Colonic mucosa (tissue), 4 donors: ENCODE results near the gene HJURP. TPM values are rescaled to one million over a fixed set of nuclear protein-coding genes. Genes with fewer than 3 reads are reported as not detected.
A peak's percentile ranks its signal among the peaks of the same experiment; 100 is the strongest.

Experiments
- DNase-seq: peaks from one replicate; pipeline ENCODE4 v3.0.0-alpha.2; 2020
- H3K27ac ChIP-seq: fragments of 200-600 bp; one replicate; pipeline ENCODE4 v1.8.0; 2021
- H3K27me3 ChIP-seq: fragments of 200-600 bp; one replicate; pipeline ENCODE4 v1.8.0; 2021
- H3K36me3 ChIP-seq: fragments of 200-600 bp; one replicate; pipeline ENCODE4 v1.8.0; 2021
- H3K4me1 ChIP-seq: fragments of 200-600 bp; one replicate; pipeline ENCODE4 v1.8.0; 2021; ENCODE audit warnings: mild to moderate bottlenecking
- H3K4me3 ChIP-seq: fragments of 200-600 bp; one replicate; pipeline ENCODE4 v1.8.0; 2021
- H3K9ac ChIP-seq, 2 donors: one replicate each; pipeline ENCODE4 v1.7.0; 2013; ENCODE audit warnings: control low read depth in 2 of 2, low read depth in 2 of 2, low read length in 2 of 2
- H3K9me3 ChIP-seq: fragments of 200-600 bp; one replicate; pipeline ENCODE4 v1.8.0; 2021
- intact Hi-C: fragments of 100-400 bp; cut with DNase I; formaldehyde crosslinking; loops from one replicate; pipeline ENCODE4 v1.14.1; 2022
- total RNA-seq, 2 donors: library from RNA; stranded (reverse); fragmentation: NEBNext Ultra II Directional in 1 of 2; extraction: Animal tissue kit (Norgen Biotek cat#: 25700) in 1 of 2; gene quantifications; one replicate each; pipeline ENCODE4 v1.2.1, GENCODE V29; 2021
- TF ChIP-seq, protein P1 (sequence below): fragments of 200-600 bp; IDR thresholded peaks from one replicate; pipeline ENCODE4 v1.8.0; 2022; ENCODE audit warnings: antibody characterized with exemption, mild to moderate bottlenecking
- donor health status: healthy.
- donor health status: DM: no; HTN: no; CAD: no.
- donor health status: DM: no; HTN: no; CAD: no.

Gene HJURP
- total RNA-seq, 2 donors from 2014 or later, result 8.9 to 40.8 TPM

DNA sequence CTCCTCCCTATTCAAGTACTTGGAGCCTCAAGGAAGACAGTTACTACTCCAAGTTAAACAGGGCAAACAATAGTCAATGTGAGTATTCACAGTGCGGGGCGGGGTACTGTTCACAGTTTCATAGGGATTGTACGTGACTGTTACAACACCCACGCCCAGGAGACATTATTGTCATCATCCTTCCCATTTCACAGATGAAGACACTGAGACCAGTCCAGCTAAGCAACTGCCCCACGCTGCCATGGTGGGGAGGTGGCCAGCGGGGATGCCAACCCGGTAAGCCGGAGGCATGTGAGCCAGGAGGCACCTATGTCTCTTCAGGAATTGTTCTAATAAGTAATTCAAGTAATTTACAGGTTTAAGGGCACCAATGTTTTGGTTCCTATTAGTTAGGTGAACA is 982 bp downstream of the HJURP start:
- Histone ChIP-seq H3K9me3 (no peaks in the 10 kb centered on the region), H3K4me3 (peak overlapping the region; percentile 66), H3K27ac (no peak overlapping the region), H3K27me3 (no peaks in the 10 kb centered on the region), H3K4me1 (peaks cover 4% of the 10 kb centered on the region), H3K36me3 (no peaks in the 10 kb centered on the region), H3K9ac (no peak overlapping the region)
- intact Hi-C loops, result no loop called here
- TF ChIP-seq, protein P1, sequence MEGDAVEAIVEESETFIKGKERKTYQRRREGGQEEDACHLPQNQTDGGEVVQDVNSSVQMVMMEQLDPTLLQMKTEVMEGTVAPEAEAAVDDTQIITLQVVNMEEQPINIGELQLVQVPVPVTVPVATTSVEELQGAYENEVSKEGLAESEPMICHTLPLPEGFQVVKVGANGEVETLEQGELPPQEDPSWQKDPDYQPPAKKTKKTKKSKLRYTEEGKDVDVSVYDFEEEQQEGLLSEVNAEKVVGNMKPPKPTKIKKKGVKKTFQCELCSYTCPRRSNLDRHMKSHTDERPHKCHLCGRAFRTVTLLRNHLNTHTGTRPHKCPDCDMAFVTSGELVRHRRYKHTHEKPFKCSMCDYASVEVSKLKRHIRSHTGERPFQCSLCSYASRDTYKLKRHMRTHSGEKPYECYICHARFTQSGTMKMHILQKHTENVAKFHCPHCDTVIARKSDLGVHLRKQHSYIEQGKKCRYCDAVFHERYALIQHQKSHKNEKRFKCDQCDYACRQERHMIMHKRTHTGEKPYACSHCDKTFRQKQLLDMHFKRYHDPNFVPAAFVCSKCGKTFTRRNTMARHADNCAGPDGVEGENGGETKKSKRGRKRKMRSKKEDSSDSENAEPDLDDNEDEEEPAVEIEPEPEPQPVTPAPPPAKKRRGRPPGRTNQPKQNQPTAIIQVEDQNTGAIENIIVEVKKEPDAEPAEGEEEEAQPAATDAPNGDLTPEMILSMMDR, result no peak
- DNase-seq, result peak; percentile 35

DNA sequence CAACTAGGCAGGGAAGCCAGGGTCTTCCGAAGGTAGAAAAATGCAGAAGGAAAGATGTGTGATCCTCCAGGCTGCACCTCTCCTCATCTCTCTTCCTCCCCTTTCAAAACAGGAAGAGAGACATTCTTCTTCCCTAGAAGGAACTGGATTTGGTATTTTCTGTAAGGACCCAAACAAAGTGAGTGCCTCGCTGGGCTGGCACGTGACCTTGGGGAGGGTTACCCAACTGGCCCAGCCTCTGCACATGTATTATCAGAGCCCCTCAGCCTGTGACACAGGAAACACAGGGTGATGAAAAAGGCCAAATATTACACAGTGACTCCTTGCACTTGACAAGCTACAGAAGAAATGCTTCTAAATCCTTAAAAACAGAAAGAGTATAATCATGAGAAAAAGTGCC is 2.3 kb downstream of the HJURP start:
- Histone ChIP-seq H3K9me3 (no peaks in the 10 kb centered on the region), H3K9ac (no peak overlapping the region), H3K36me3 (no peaks in the 10 kb centered on the region), H3K4me3 (no peak overlapping the region), H3K27me3 (no peaks in the 10 kb centered on the region), H3K27ac (no peak overlapping the region), H3K4me1 (peaks cover 4% of the 10 kb centered on the region)
- no peak for DNase-seq
- TF ChIP-seq, protein P1, result no peak
- intact Hi-C loops, result no loop called here

DNA sequence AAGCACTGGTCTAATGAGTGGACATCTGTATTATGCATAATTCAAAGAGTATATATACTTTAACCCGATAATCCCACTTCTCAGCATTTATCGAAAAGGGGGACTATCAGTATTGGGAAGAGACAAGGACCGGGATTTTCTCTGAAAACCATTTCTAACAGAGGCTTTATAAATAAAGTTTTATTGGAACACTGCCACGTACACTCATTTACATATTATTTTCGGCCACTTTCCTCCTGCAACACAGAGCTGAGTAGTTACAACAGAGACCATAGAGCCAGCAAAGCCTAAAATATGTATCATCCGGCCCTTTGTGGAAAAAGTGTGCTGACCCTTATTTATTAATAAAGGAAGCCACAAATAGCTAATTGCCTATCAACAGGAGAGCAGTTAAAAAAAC is 3.2 kb downstream of the HJURP start:
- intact Hi-C loops, result no loop called here
- no peak for DNase-seq

DNA sequence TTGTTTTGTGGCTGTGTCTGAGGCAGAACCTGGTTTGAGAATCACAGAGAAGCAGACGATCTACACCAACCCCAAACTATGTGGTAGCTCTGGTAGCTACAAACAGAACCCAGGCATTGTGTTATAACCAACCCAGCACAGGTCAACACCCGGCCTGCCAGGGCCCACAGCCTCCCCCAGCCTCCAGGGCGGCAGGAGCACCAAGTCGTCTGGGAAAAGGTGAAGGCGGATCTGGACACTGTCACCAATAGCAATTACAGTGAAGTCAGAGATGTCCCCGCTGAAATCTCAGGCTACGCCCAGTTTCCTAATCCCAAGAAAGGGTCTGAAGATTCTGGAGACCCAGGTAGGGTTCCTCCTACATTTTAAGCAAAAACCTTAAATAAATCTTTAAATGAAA is 3.6 kb downstream of the HJURP start:
- Histone ChIP-seq H3K4me3 (no peak overlapping the region), H3K9ac (no peak overlapping the region), H3K4me1 (peaks cover 4% of the 10 kb centered on the region), H3K36me3 (no peaks in the 10 kb centered on the region), H3K27ac (no peak overlapping the region), H3K27me3 (no peaks in the 10 kb centered on the region), H3K9me3 (no peaks in the 10 kb centered on the region)
- no peak for DNase-seq
- TF ChIP-seq, protein P1, result no peak
- intact Hi-C loops, result no loop called here

More for the DNA sequence above, 3.2 kb downstream of the HJURP start:
- Histone ChIP-seq H3K27me3 (no peaks in the 10 kb centered on the region), H3K36me3 (no peaks in the 10 kb centered on the region), H3K27ac (no peak overlapping the region), H3K4me3 (no peak overlapping the region), H3K9me3 (no peaks in the 10 kb centered on the region), H3K9ac (no peak overlapping the region), H3K4me1 (peaks cover 4% of the 10 kb centered on the region)
- TF ChIP-seq, protein P1, result no peak

DNA sequence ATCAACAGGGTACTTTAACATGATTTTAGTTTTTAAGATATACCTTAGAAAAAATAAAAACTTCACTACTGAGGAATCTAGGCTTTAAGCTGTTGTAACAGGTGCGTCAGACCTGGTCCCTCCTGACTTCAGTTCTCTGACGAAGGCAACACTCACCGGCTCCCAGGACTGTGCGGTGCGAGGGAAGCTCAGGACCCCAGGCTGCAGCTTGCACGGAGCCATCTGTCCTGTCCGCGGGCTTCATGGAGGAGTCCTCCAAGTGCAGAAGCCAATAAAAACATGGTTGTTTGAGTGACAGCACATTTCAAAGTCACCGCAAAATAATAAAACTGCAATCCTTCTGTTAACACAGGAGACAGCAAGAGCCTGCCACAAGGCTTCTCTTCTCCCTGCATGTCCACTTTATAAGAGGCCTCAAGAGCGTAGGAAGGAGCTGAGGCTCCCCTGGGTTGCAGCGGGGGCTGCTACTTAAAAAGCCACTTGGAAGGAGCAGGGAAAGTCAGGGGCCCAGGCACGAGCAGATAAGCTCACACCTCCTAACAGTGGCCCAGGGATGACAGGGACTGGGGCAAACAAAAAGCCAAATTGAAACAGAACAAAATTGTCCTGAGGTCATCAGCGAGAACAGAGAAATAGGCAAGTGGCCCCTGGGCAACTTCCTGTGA is 4.6 kb downstream of the HJURP start:
- H3K27ac ChIP-seq, result no peak overlapping the region
- intact Hi-C loops, result loop anchor here (10.0 kb wide), 1 partner anchor 585 kb away; no protein-coding TSS in a partner anchor
- TF ChIP-seq, protein P1, result no peak

More for the DNA sequence above, 4.6 kb downstream of the HJURP start:
- no peak overlapping the region for H3K4me3 ChIP-seq
- no peak for DNase-seq
- no peak overlapping the region for H3K9ac ChIP-seq
- H3K9me3 ChIP-seq, result no peaks in the 10 kb centered on the region
- H3K36me3 ChIP-seq, result no peaks in the 10 kb centered on the region
- no peaks in the 10 kb centered on the region for H3K27me3 ChIP-seq
- peaks cover 4% of the 10 kb centered on the region for H3K4me1 ChIP-seq
